Lower leg skin (tissue), 4 donors: ENCODE data around the gene SEC31A. TPM values are rescaled to one million over a fixed set of nuclear protein-coding genes. Genes with fewer than 3 reads are reported as not detected.

Source experiments
- DNase-seq, 2 donors: peaks; one replicate each; pipeline ENCODE4 v3.0.0-alpha.2; 2019; ENCODE audit warnings: low spot score in 2 of 2
- H3K4me3 ChIP-seq: fragments of 200-600 bp; sonication (generic); 2 replicates; pipeline ENCODE4 v1.5.1; 2017; ENCODE audit warnings: mild to moderate bottlenecking, low read depth; ENCODE audit not compliant: poor library complexity, severe bottlenecking
- POLR2A ChIP-seq, 2 donors: fragments of 450-650 bp; IDR thresholded peaks; one replicate each; pipeline ENCODE4 v1.6.1; 2016 to 2017; ENCODE audit warnings: antibody characterized with exemption in 2 of 2, mild to moderate bottlenecking in 1 of 2, moderate library complexity in 1 of 2
- WGBS, 2 donors: methylation state at CpG; one replicate each; pipeline ENCODE4 v1.1.5; 2018; 5-methylcytosine and 5-hydroxymethylcytosine counted together
- intact Hi-C: fragments of 100-400 bp; cut with DNase I; formaldehyde crosslinking; loops from one replicate; pipeline ENCODE4 v1.15.0; 2023; ENCODE audit warnings: low total_unique reads
- total RNA-seq, 4 donors: library from RNA; depleted of rRNA; stranded (reverse); fragments of >200 nt; gene quantifications; one replicate each; pipeline ENCODE4 v1.1.0, GENCODE V29; 2016
- TF ChIP-seq, protein P1 (sequence below), 3 donors: fragments of 450-650 bp; IDR thresholded peaks; one replicate each; pipeline ENCODE4 v1.5.1; 2016; ENCODE audit warnings: antibody characterized with exemption in 3 of 3, mild to moderate bottlenecking in 3 of 3, moderate library complexity in 2 of 3

SEC31A gene
- total RNA-seq, 4 donors from 2014 or later, result 100 to 166 (median 118) TPM

DNA sequence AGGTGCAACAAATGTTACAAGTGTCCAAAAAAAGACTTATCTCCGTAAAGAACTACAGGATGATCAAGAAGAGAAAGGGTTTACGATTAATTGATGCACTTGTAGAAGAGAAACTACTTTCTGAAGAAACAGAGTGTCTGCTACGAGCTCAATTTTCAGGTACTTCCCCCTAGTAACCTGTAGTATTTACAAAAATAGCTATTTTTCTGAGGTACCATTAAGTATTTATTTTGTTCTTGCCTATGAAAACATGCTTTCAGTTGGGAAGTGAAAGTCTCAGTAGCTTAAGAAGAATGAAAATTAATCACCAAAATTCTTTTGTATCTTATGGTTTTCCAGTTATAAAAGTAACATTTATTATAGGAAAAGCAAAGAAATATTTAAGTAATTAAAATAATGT lies 15.5 kb upstream of the SEC31A start:
- DNase-seq, result no peak
- H3K4me3 ChIP-seq, result no peak overlapping the region
- intact Hi-C loops, result no loop called here
- TF ChIP-seq POLR2A (IDR thresholded peaks at IDR 0.05), result no peak
- TF ChIP-seq, protein P1, sequence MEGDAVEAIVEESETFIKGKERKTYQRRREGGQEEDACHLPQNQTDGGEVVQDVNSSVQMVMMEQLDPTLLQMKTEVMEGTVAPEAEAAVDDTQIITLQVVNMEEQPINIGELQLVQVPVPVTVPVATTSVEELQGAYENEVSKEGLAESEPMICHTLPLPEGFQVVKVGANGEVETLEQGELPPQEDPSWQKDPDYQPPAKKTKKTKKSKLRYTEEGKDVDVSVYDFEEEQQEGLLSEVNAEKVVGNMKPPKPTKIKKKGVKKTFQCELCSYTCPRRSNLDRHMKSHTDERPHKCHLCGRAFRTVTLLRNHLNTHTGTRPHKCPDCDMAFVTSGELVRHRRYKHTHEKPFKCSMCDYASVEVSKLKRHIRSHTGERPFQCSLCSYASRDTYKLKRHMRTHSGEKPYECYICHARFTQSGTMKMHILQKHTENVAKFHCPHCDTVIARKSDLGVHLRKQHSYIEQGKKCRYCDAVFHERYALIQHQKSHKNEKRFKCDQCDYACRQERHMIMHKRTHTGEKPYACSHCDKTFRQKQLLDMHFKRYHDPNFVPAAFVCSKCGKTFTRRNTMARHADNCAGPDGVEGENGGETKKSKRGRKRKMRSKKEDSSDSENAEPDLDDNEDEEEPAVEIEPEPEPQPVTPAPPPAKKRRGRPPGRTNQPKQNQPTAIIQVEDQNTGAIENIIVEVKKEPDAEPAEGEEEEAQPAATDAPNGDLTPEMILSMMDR (IDR thresholded peaks at IDR 0.05), result no peak
- WGBS, 2 donors, result 90 to 91% methylated on average over 3 of the region's 3 CpGs

DNA sequence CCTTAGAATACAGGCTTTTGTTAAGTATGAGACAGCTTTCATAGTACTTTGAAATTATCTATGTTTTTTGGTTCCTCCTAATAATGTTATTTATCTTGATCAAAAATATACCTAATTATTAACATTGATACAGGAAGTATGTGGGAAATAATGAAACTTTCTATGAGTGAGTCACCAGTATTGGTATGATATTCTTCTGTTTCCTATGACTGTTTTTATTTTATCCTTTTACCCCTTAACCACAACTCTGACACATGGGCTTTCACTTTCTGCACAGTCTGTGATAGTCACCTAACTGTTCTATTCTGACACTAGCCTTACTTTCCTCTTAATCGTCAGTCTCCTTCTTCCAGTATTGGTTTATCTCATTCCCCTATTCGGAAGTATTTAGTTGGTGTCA lies 14.3 kb upstream of the SEC31A start:
- WGBS, 2 donors, result 72 to 89% methylated on average over 2 of the region's 2 CpGs
- H3K4me3 ChIP-seq, result no peak overlapping the region
- TF ChIP-seq, protein P1 (IDR thresholded peaks at IDR 0.05), result no peak
- no peak for TF ChIP-seq POLR2A (IDR thresholded peaks at IDR 0.05)
- intact Hi-C loops, result no loop called here
- no peak for DNase-seq

DNA sequence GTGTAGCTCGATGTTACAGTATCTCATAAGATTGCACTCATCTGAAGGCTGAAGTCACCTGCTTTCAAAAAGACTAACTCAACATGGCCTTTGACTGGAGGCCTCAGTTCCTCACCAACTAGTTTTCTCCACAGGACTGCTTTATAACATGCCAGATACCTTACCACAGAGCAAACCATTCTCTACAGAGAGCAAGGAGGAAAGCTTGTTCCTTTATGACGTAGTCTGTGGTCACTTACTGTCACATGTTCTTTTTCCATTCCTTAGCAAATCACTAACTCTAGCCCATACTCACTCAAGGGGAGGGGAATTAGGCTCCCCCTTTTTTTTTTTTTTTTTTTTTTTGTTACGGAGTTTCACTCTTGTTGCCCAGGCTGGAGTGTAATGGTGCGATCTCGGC lies 12.8 kb upstream of the SEC31A start:
- H3K4me3 ChIP-seq, result no peak overlapping the region
- intact Hi-C loops, result no loop called here
- WGBS, 2 donors, result 92 to 94% methylated on average over 5 of the region's 5 CpGs
- DNase-seq, result no peak
- TF ChIP-seq, protein P1 (IDR thresholded peaks at IDR 0.05), result no peak
- TF ChIP-seq POLR2A (IDR thresholded peaks at IDR 0.05), result no peak

DNA sequence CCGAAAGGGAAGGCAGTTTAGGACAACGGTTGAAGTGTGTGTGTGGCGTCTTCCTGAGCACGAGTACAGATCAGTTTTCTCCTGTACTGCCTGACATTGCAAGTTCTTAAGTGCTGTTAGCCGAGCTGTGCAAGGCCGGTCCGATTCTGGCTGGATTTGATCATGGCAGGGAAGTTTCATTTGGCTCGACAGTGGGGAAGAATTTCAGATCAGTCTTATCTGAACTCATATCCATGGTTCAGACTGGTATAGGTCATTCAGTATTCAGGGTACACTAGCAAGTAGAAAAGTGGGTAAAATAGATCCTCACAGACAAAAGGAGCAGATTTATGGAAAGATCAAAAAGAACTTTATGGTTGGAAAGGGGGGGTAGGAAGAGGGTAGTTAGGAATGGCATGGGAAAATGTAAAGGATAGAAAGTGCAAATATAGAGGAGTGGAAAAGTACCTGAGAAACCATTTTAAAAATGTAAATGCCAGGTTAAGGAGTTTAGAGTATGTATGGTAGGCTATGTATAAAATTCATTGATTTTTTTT lies 10.3 kb upstream of the SEC31A start:
- TF ChIP-seq, protein P1 (IDR thresholded peaks at IDR 0.05), result no peak
- TF ChIP-seq POLR2A (IDR thresholded peaks at IDR 0.05), result no peak
- 0 to 1% methylated on average over 8 of the region's 8 CpGs for WGBS, 2 donors
- intact Hi-C loops, result no loop called here

DNA sequence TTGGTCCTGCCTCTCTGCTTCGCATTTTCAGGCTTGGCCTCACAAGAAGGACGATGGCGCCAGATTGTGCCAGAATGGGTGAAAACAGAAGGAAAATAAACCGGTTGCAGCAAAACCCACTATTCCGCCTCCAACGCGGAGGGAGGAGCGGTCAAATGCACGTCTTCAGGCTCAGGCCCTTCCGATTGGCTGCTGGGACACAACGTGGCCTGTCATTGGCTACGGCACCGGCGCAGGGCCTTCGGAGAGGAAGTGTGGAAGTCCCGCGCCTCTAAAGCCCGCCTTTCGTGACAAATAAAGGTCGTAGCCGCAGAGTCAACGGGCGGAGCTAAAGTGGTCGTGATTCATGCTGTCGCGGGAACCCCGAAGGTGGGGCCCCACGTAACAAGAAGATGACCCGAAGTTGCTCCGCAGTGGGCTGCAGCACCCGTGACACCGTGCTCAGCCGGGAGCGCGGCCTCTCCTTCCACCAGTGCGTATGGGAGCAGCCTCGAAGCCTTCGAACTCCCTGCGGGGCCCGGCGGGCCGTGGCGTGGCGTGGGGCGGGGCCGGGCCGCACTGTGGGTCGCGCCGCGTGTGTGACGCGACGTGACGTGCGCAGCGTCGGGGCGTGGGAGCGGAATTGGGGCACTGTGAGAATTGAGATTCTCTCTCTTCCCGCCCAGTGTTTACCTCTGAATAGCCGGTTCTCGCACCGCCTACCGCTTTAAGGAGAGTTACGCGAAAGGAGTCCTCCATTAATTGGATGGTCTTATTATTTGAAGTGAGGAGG lies 9.6 kb upstream of the SEC31A start, which contains the start of gene THAP9:
TSS of gene THAP9 (plus strand) at position 325 of the 772 bp plus-strand sequence. CDS start at position 393, 68 bp downstream.
- peak within 1 kb of the TSS; percentile 82 for H3K4me3 ChIP-seq
- TF ChIP-seq, protein P1 (IDR thresholded peaks at IDR 0.05), result no peak
- TF ChIP-seq POLR2A (IDR thresholded peaks at IDR 0.05), result no peak
- peak; percentile 99 to 100 for DNase-seq
- intact Hi-C loops, result no loop called here
- 0 to 1% methylated on average over 40 to 61 of the region's 67 CpGs for WGBS, 2 donors

More for the DNA sequence above, 10.3 kb upstream of the SEC31A start:
- peak overlapping the region; percentile 58 for H3K4me3 ChIP-seq
- DNase-seq, result no peak
